CD4-positive, CD25-positive, alpha-beta regulatory T cell (primary cell): ENCODE data around the gene PGF. TPM values are rescaled to one million over a fixed set of nuclear protein-coding genes. Genes with fewer than 3 reads are reported as not detected.

Source experiments
- ATAC-seq, 2 donors: fragments of 150-1000 bp; cut with Tn5 transposase; one replicate each; pipeline ENCODE4 v1.10.0; 2021; ENCODE audit warnings: low read depth in 2 of 2, moderate number of reproducible peaks in 2 of 2, moderate library complexity in 1 of 2
- DNase-seq, 3 donors: peaks; one replicate each; pipeline versions ENCODE4 v3.0.0 to v3.0.0-alpha.2; 2012 to 2022; ENCODE audit warnings: mixed read lengths in 1 of 3
- H3K27ac ChIP-seq: one replicate; pipeline ENCODE4 v1.7.0; 2013; ENCODE audit warnings: mild to moderate bottlenecking, low read length; ENCODE audit not compliant: insufficient read depth, poor library complexity, severe bottlenecking
- H3K27me3 ChIP-seq: one replicate; pipeline ENCODE4 v1.7.0; 2013; ENCODE audit warnings: low read length; ENCODE audit not compliant: control insufficient read depth, insufficient read depth
- H3K36me3 ChIP-seq: one replicate; pipeline ENCODE4 v1.7.0; 2013; ENCODE audit warnings: mild to moderate bottlenecking, low read length, moderate library complexity; ENCODE audit not compliant: control insufficient read depth, insufficient read depth
- H3K4me1 ChIP-seq: 2 replicates; pipeline ENCODE4 v1.7.0; 2013; ENCODE audit warnings: mild to moderate bottlenecking, low read length; ENCODE audit not compliant: insufficient read depth, control insufficient read depth, poor library complexity, severe bottlenecking
- H3K4me3 ChIP-seq: one replicate; pipeline ENCODE4 v1.7.0; 2013; ENCODE audit warnings: low read depth, mild to moderate bottlenecking, low read length, moderate library complexity
- H3K9me3 ChIP-seq, 2 experiments: 1 replicate in 1 of 2; 2 replicates in 1 of 2; pipeline ENCODE4 v1.7.0; 2013; ENCODE audit warnings: low read length in 2 of 2, mild to moderate bottlenecking in 1 of 2, moderate library complexity in 1 of 2; ENCODE audit not compliant: control insufficient read depth in 2 of 2
- H3K27ac Mint-ChIP-seq, 3 donors: one replicate each; pipeline ENCODE4 v1.8.0; 2020 to 2022; ENCODE audit warnings: mild to moderate bottlenecking in 3 of 3, mixed read lengths in 3 of 3, moderate library complexity in 2 of 3
- H3K27me3 Mint-ChIP-seq: one replicate; pipeline ENCODE4 v1.8.0; 2022; ENCODE audit warnings: mild to moderate bottlenecking, mixed read lengths
- H3K36me3 Mint-ChIP-seq: one replicate; pipeline ENCODE4 v1.8.0; 2020; ENCODE audit warnings: mixed read lengths
- H3K4me1 Mint-ChIP-seq, 4 donors: one replicate each; pipeline ENCODE4 v1.8.0; 2020 to 2022; ENCODE audit warnings: mixed read lengths in 4 of 4, mild to moderate bottlenecking in 1 of 4
- H3K4me3 Mint-ChIP-seq, 4 donors: one replicate each; pipeline ENCODE4 v1.8.0; 2020 to 2022; ENCODE audit warnings: mild to moderate bottlenecking in 4 of 4, mixed read lengths in 4 of 4, moderate library complexity in 3 of 4
- H3K9me3 Mint-ChIP-seq, 7 donors: one replicate each; pipeline ENCODE4 v1.8.0; 2020 to 2022; ENCODE audit warnings: mixed read lengths in 7 of 7, mild to moderate bottlenecking in 3 of 7, moderate library complexity in 2 of 7
- polyA plus RNA-seq, 4 donors: library from polyadenylated mRNA; unstranded; fragments of 300-500 nt; fragmentation: Illumina TruSeq; gene quantifications; one replicate each; pipeline ENCODE4 v1.2.3, GENCODE V29; 2021
- total RNA-seq: library from RNA; stranded (reverse); gene quantifications from one replicate; pipeline ENCODE4 v1.2.3, GENCODE V29; 2022

Gene PGF
- total and polyA plus RNA-seq, 5 donors from 2014 or later = 0.44 TPM; not detected in 4

DNA sequence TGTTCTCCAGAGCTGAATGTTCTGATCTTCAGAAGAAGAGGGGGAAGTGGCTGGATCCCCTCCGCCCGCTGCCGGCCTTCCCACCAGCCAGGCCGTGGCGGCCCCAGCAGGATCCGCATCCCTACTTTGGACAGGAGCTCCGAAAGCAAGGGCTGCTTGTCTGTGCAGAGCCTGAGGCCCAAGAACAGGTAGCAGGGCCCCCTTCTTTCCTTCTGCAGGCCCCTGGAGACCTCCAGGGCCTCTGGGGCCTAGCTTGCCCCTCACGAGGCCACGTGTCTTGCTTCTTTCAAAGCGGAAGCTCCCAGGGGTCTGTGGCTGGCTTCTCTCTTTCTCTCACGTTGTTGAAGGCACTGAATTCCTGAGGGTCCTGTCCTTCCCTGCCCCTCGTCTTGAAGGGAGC is 13.2 kb downstream of the PGF start:
- Mint-ChIP-seq H3K36me3 (no peaks in the 10 kb centered on the region), H3K27ac (peak overlapping the region; percentile 94), H3K4me1 (peaks cover 16 to 47% (median 27%) of the 10 kb centered on the region in 4 donors), H3K4me3 (peak overlapping the region; percentile 72 to 90 (median 82)), H3K9me3 (peaks cover 0 to 4% (median 0%) of the 10 kb centered on the region in 7 donors), H3K27me3 (no peaks in the 10 kb centered on the region)
- no peaks in the 10 kb centered on the region for H3K9me3 ChIP-seq
- peak overlapping the region; percentile 73 for H3K27ac ChIP-seq
- H3K4me3 ChIP-seq = no peak overlapping the region
- H3K36me3 ChIP-seq = no peaks in the 10 kb centered on the region
- DNase-seq (no peak), ATAC-seq (no peak)
- H3K4me1 ChIP-seq = peaks cover 31% of the 10 kb centered on the region
- H3K27me3 ChIP-seq = no peaks in the 10 kb centered on the region

- DNase-seq (peak in 2 of 3 donors; percentile 37 to 83), ATAC-seq (peak; percentile 65 to 67)
- Mint-ChIP-seq H3K27me3 (no peaks in the 10 kb centered on the region), H3K36me3 (no peaks in the 10 kb centered on the region), H3K4me3 (peak overlapping the region; percentile 72 to 90 (median 82)), H3K27ac (peak overlapping the region; percentile 94), H3K9me3 (peaks cover 0 to 4% (median 0%) of the 10 kb centered on the region in 7 donors), H3K4me1 (peaks cover 16 to 50% (median 29%) of the 10 kb centered on the region in 4 donors)
- peak overlapping the region; percentile 77 for H3K4me3 ChIP-seq
- H3K36me3 ChIP-seq = no peaks in the 10 kb centered on the region
- H3K27me3 ChIP-seq = no peaks in the 10 kb centered on the region
- H3K9me3 ChIP-seq = no peaks in the 10 kb centered on the region
- peak overlapping the region; percentile 73 for H3K27ac ChIP-seq
- H3K4me1 ChIP-seq = peaks cover 31% of the 10 kb centered on the region
These were observed 13.7 kb downstream of the PGF start for GRCh38 chr14:74941676-74942097.

GRCh38 chr14:74940956-74941565 is 14.3 kb downstream of the PGF start:
- DNase-seq (no peak), ATAC-seq (peak in 1 of 2 donors; percentile 4)
- Histone ChIP-seq H3K27me3 (no peaks in the 10 kb centered on the region), H3K36me3 (no peaks in the 10 kb centered on the region), H3K9me3 (no peaks in the 10 kb centered on the region), H3K4me1 (peaks cover 25% of the 10 kb centered on the region), H3K27ac (peak overlapping the region; percentile 73), H3K4me3 (peak overlapping the region; percentile 77)
- Mint-ChIP-seq H3K27ac (peak overlapping the region; percentile 94), H3K36me3 (no peaks in the 10 kb centered on the region), H3K4me3 (peak overlapping the region; percentile 72 to 90 (median 82)), H3K27me3 (no peaks in the 10 kb centered on the region), H3K4me1 (peaks cover 16 to 44% (median 25%) of the 10 kb centered on the region in 4 donors), H3K9me3 (peaks cover 0 to 4% (median 0%) of the 10 kb centered on the region in 7 donors)

DNA sequence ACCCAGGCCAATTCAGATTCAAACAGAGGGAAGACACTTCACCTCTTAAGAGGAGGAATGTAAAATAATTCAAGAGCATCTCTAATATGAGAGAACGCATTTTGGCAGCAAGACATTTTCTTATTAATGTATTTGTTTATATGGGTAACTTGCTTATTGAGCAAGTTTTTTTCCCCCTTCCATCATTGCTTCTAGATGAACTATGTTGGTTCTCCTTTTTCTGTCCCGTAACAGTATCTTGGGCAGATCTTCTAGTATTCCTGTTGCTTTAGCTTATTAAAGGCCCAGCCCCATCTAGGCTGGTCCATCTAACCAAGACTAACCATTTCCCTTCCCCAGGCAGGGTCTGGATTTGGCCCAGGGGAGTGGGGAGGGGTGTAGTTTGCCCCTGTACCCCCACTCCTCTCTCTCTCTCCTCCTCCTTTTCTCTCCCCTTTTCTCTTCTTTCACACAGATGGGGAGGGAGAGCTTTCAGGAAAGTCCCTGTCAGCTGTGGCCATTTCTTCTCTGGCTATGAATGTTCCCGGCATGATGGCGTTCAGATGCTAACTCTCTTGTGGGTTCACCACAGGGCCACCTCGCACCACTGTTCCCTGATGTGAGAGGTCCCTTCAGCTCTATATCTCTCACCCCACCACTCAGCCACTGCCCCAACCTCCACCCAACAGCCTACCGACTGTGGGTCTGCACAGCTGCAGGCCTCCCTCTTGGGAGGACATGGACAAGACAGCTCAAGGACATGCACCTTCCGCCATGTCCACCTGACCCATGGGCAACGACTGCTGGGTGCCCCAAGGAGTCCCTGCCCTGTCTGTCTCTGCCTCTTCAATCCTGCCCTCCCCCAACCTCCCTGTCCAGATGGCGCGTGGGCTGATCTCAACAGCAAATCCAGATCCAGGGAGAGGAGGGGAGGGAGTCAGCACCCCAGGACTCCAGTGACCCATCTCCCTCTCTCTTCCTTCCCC is 16.6 kb downstream of the PGF start:
- no peak for DNase-seq
- Histone ChIP-seq H3K36me3 (no peaks in the 10 kb centered on the region), H3K9me3 (no peaks in the 10 kb centered on the region), H3K4me3 (no peak overlapping the region), H3K27ac (no peak overlapping the region), H3K27me3 (no peaks in the 10 kb centered on the region), H3K4me1 (peaks cover 25% of the 10 kb centered on the region)
- Mint-ChIP-seq H3K4me3 (no peak overlapping the region), H3K4me1 (peaks cover 16 to 44% (median 24%) of the 10 kb centered on the region in 4 donors), H3K27me3 (no peaks in the 10 kb centered on the region), H3K27ac (peak overlapping the region in 2 of 3 donors; percentile 20 to 67), H3K9me3 (peaks cover 0 to 4% (median 0%) of the 10 kb centered on the region in 7 donors), H3K36me3 (no peaks in the 10 kb centered on the region)
- no peak for ATAC-seq

DNA sequence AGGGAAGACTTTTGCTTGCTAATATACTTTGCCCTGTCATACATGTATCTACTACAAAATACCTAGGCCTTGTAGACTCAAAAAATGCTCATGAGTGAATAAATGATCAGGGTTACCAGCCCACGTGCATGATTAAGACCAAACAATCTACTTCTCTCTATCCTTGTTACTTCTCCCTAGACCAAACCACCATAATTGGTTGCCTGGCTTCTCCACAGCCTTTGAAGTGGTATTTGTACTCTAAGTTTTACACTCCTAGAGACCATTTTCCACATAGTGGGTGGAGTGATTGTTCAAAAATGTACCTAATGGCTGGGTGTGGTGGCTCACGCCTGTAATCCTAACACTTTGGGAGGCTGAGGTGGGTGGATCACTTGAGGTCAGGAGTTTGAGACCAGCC is 18.2 kb downstream of the PGF start:
- H3K9me3 Mint-ChIP-seq = peaks cover 0 to 4% (median 0%) of the 10 kb centered on the region in 7 donors
- Histone ChIP-seq H3K4me3 (no peak overlapping the region), H3K9me3 (no peaks in the 10 kb centered on the region), H3K4me1 (peaks cover 14% of the 10 kb centered on the region), H3K27ac (no peak overlapping the region), H3K27me3 (no peaks in the 10 kb centered on the region), H3K36me3 (no peaks in the 10 kb centered on the region)
- H3K4me3 Mint-ChIP-seq = no peak overlapping the region
- peaks cover 7 to 36% (median 20%) of the 10 kb centered on the region in 4 donors for H3K4me1 Mint-ChIP-seq
- H3K27ac Mint-ChIP-seq = peak overlapping the region in 2 of 3 donors; percentile 27 to 36
- ATAC-seq (no peak), DNase-seq (no peak)
- peaks cover 10% of the 10 kb centered on the region for H3K27me3 Mint-ChIP-seq
- no peaks in the 10 kb centered on the region for H3K36me3 Mint-ChIP-seq

DNA sequence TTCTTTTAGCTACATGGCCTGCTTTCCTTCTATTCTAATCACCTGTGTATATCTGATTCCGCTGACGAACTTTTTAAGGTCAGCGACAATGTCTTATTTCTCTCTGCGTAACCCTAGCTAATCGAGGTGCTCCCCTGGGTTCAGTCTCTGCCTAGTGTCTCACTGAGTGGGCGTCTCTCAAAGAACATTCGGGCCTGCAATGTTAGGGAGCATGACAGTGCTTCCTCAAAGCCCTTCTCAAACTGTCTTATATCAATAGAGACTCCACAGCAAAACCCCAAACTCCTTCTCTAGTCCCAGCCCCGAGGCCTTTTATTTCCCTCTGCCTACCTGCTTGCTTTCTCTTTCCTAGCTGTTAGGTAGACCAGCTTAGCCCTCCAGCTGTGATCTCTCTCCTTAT is 18.7 kb downstream of the PGF start:
- no peaks in the 10 kb centered on the region for H3K36me3 Mint-ChIP-seq
- no peak for ATAC-seq
- H3K27me3 ChIP-seq = no peaks in the 10 kb centered on the region
- H3K27ac ChIP-seq = no peak overlapping the region
- H3K4me3 ChIP-seq = no peak overlapping the region
- H3K27me3 Mint-ChIP-seq = peaks cover 10% of the 10 kb centered on the region
- DNase-seq = no peak
- no peaks in the 10 kb centered on the region for H3K9me3 ChIP-seq
- H3K4me1 ChIP-seq = peaks cover 9% of the 10 kb centered on the region
- H3K9me3 Mint-ChIP-seq = peaks cover 0 to 4% (median 0%) of the 10 kb centered on the region in 7 donors
- no peaks in the 10 kb centered on the region for H3K36me3 ChIP-seq
- H3K27ac Mint-ChIP-seq = peak overlapping the region in 2 of 3 donors; percentile 27 to 36
- H3K4me1 Mint-ChIP-seq = peaks cover 7 to 31% (median 19%) of the 10 kb centered on the region in 4 donors
- no peak overlapping the region for H3K4me3 Mint-ChIP-seq

- Mint-ChIP-seq H3K27ac (no peak overlapping the region), H3K4me1 (peaks cover 7 to 26% (median 14%) of the 10 kb centered on the region in 4 donors), H3K4me3 (no peak overlapping the region), H3K36me3 (no peaks in the 10 kb centered on the region), H3K9me3 (peaks cover 0 to 4% (median 0%) of the 10 kb centered on the region in 7 donors), H3K27me3 (peaks cover 10% of the 10 kb centered on the region)
- Histone ChIP-seq H3K27me3 (no peaks in the 10 kb centered on the region), H3K9me3 (no peaks in the 10 kb centered on the region), H3K36me3 (no peaks in the 10 kb centered on the region), H3K4me3 (no peak overlapping the region), H3K27ac (no peak overlapping the region), H3K4me1 (peaks cover 3% of the 10 kb centered on the region)
- ATAC-seq (no peak), DNase-seq (no peak)
These were observed 19.2 kb downstream of the PGF start for GRCh38 chr14:74936151-74936550.
